ENCODE measurements around the gene MOGAT3. TPM values are rescaled to one million over a fixed set of nuclear protein-coding genes. Genes with fewer than 3 reads are reported as not detected.

MOGAT3 gene
- total RNA-seq, 1 donor: not detected

DNA sequence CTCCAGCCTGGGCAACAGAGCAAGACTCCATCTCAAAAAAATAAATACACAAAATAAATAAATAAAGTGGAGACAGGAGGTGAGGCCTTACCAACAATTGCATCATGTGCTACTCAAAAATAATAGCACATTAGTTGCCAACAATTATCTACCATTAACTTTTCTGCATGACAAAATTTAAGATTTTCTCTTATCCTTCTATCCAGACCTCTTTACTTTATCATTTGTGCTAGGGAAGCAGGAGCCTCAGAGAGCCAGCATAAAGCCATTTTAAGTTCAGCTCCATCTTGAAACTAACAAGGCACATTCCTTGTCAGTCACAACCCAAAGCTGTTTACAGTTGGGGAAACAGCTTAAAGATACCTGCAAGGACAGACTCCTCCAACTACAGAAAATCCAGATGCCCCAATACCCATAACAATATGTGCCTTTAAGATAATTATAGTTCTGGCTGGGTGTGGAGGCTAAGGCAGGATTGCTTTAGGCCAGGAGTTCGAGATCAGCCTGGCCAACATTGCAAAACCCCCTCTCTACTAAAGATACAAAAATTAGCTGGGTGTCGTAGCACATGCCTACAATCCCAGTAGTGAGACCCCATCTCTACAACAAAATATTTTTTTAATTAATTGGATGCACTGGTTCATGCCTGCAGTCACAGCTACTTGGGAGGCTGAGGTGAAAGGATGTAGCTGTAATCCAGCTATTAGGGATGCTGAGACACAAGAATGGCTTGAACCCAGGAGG lies 48.8 kb downstream of the MOGAT3 start:
- H3K4me1 ChIP-seq (ENCODE audit: insufficient read depth, low read length): peaks cover 14% of the 10 kb centered on the region
- no peaks in the 10 kb centered on the region for H3K27me3 ChIP-seq (ENCODE audit: insufficient read depth, low read length)
- no peak overlapping the region for H3K4me3 ChIP-seq (ENCODE audit: low read length)
- H3K9me3 ChIP-seq (ENCODE audit: low read depth, low read length): no peaks in the 10 kb centered on the region

Other genes with a start within 250 kb of the MOGAT3 start
- 0.10 TPM for gene MUC12, start 231.5 kb downstream of the MOGAT3 start, total RNA-seq
- under 0.01 TPM for gene MUC17, start 181.0 kb downstream of the MOGAT3 start, total RNA-seq
- 10.4 TPM for gene TRIM56, start 115.6 kb downstream of the MOGAT3 start, total RNA-seq
- gene SERPINE1, start 73.9 kb downstream of the MOGAT3 start, total RNA-seq: 2.3 TPM
- gene AP1S1, start 46.6 kb downstream of the MOGAT3 start, total RNA-seq: 5.0 TPM
- not detected for gene VGF, start 35.5 kb downstream of the MOGAT3 start, total RNA-seq
- gene NAT16, start 20.7 kb downstream of the MOGAT3 start, total RNA-seq: not detected
- 8.7 TPM for gene PLOD3, start 16.5 kb upstream of the MOGAT3 start, total RNA-seq
- gene ZNHIT1, start 17.1 kb upstream of the MOGAT3 start, total RNA-seq: 28.1 TPM
- 4.5 TPM for gene CLDN15, start 36.8 kb upstream of the MOGAT3 start, total RNA-seq
- 83.9 TPM for gene FIS1, start 44.0 kb upstream of the MOGAT3 start, total RNA-seq
- gene IFT22, start 120.8 kb upstream of the MOGAT3 start, total RNA-seq: 1.5 TPM
- 0.21 TPM for gene COL26A1, start 161.8 kb upstream of the MOGAT3 start, total RNA-seq